ENCODE data around the gene GPR27.

GPR27 gene

DNA sequence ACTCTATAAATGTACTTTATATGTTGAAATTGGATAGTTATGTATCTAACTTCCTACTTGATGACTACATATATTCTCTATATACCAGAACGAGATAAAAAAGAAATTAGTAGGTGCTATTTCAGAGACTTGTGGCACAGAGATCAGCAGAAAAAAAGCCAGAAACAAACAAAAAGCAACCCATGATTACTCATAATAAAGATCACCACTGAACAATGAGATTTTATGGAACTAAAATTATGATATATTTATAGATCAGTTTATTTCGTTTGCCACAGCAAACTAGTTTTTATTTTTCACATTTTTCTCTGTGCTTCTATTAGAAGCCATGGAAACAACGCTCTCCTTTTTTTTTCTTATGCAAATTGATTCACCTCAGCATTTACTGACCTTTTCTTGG, 46.4 kb downstream of the GPR27 start:
- no peaks in the 10 kb centered on the region for H3K79me2 ChIP-seq (ENCODE audit: control insufficient read depth, insufficient read depth, low read length, poor library complexity)

GRCh38 chr3:71801986-71802385, 48.3 kb downstream of the GPR27 start:
- Histone ChIP-seq H3K27me3 (ENCODE audit: insufficient read depth, low read length) (no peaks in the 10 kb centered on the region), H2BK12ac (ENCODE audit: low read length) (no peak overlapping the region), H2BK5ac (ENCODE audit: low read depth, low read length, poor library complexity) (no peak overlapping the region), H3K4me2 (ENCODE audit: low read length) (no peak overlapping the region), H4K12ac (ENCODE audit: low read depth, low read length) (no peak overlapping the region), H3K14ac (ENCODE audit: low read length) (no peak overlapping the region), H2AFZ (ENCODE audit: insufficient read depth, low read length, poor library complexity) (no peak overlapping the region), H3K18ac (ENCODE audit: low read length) (no peak overlapping the region), H3K79me2 (ENCODE audit: control insufficient read depth, insufficient read depth, low read length, poor library complexity) (no peaks in the 10 kb centered on the region), H2BK120ac (ENCODE audit: insufficient read depth, low read length, poor library complexity) (no peak overlapping the region), H3K4me1 (ENCODE audit: control insufficient read depth in 1 of 2, insufficient read depth in 2 of 2, low read length in 2 of 2) (no peaks in the 10 kb centered on the region), H3K36me3 (ENCODE audit: control insufficient read depth in 1 of 2, insufficient read depth in 2 of 2, low read length in 2 of 2) (no peaks in the 10 kb centered on the region), H3K9me3 (ENCODE audit: insufficient read depth, low read depth, low read length) (no peaks in the 10 kb centered on the region), H3K23ac (ENCODE audit: low read length) (no peak overlapping the region), H3K4me3 (ENCODE audit: low read depth, low read length) (no peak overlapping the region), H4K91ac (ENCODE audit: low read depth, low read length) (no peak overlapping the region), H4K8ac (ENCODE audit: low read depth, low read length) (no peak overlapping the region), H3K79me1 (ENCODE audit: low read length) (no peaks in the 10 kb centered on the region), H3K27ac (ENCODE audit: low read depth, low read length) (no peak overlapping the region), H3K4ac (ENCODE audit: low read depth, low read length) (no peak overlapping the region), H2AK5ac (ENCODE audit: low read length) (no peak overlapping the region), H3K9ac (ENCODE audit: low read length) (no peak overlapping the region)
- no peak for DNase-seq
- 100% methylated on average over 1 of the region's 2 CpGs for WGBS (ENCODE audit: extremely low coverage, insufficient coverage, insufficient read length)

More for the DNA sequence above, 46.4 kb downstream of the GPR27 start:
- Histone ChIP-seq H3K9me3 (ENCODE audit: insufficient read depth, low read depth, low read length) (no peaks in the 10 kb centered on the region), H3K4me2 (ENCODE audit: low read length) (no peak overlapping the region), H3K23ac (ENCODE audit: low read length) (no peak overlapping the region), H2BK12ac (ENCODE audit: low read length) (no peak overlapping the region), H3K79me1 (ENCODE audit: low read length) (no peaks in the 10 kb centered on the region), H2AFZ (ENCODE audit: insufficient read depth, low read length, poor library complexity) (no peak overlapping the region), H3K18ac (ENCODE audit: low read length) (no peak overlapping the region), H3K9ac (ENCODE audit: low read length) (no peak overlapping the region), H4K8ac (ENCODE audit: low read depth, low read length) (no peak overlapping the region), H2BK120ac (ENCODE audit: insufficient read depth, low read length, poor library complexity) (no peak overlapping the region), H3K14ac (ENCODE audit: low read length) (no peak overlapping the region), H3K27me3 (ENCODE audit: insufficient read depth, low read length) (no peaks in the 10 kb centered on the region), H3K4me1 (ENCODE audit: control insufficient read depth in 1 of 2, insufficient read depth in 2 of 2, low read length in 2 of 2) (no peaks in the 10 kb centered on the region), H2AK5ac (ENCODE audit: low read length) (no peak overlapping the region), H2BK5ac (ENCODE audit: low read depth, low read length, poor library complexity) (no peak overlapping the region), H4K12ac (ENCODE audit: low read depth, low read length) (no peak overlapping the region), H4K91ac (ENCODE audit: low read depth, low read length) (no peak overlapping the region), H3K4ac (ENCODE audit: low read depth, low read length) (no peak overlapping the region), H3K36me3 (ENCODE audit: control insufficient read depth in 1 of 2, insufficient read depth in 2 of 2, low read length in 2 of 2) (no peaks in the 10 kb centered on the region), H3K27ac (ENCODE audit: low read depth, low read length) (no peak overlapping the region), H3K4me3 (ENCODE audit: low read depth, low read length) (no peak overlapping the region)
- no peak for DNase-seq
- WGBS (ENCODE audit: extremely low coverage, insufficient coverage, insufficient read length), result no CpG with 5 or more reads among the region's 3 CpGs

GRCh38 chr3:71803248-71803647, 49.6 kb downstream of the GPR27 start:
- no peak overlapping the region for H3K27ac ChIP-seq (ENCODE audit: low read depth, low read length)
- H3K9ac ChIP-seq (ENCODE audit: low read length), result no peak overlapping the region

GRCh38 chr3:71805199-71805598, 51.5 kb downstream of the GPR27 start:
- Histone ChIP-seq H3K79me1 (ENCODE audit: low read length) (no peaks in the 10 kb centered on the region), H2BK5ac (ENCODE audit: low read depth, low read length, poor library complexity) (no peak overlapping the region), H3K9ac (ENCODE audit: low read length) (no peak overlapping the region), H3K4me2 (ENCODE audit: low read length) (no peak overlapping the region), H3K27me3 (ENCODE audit: insufficient read depth, low read length) (no peaks in the 10 kb centered on the region), H3K18ac (ENCODE audit: low read length) (no peak overlapping the region), H3K4me1 (ENCODE audit: control insufficient read depth in 1 of 2, insufficient read depth in 2 of 2, low read length in 2 of 2) (no peaks in the 10 kb centered on the region), H4K8ac (ENCODE audit: low read depth, low read length) (no peak overlapping the region), H3K4me3 (ENCODE audit: low read depth, low read length) (no peak overlapping the region), H3K14ac (ENCODE audit: low read length) (no peak overlapping the region), H4K91ac (ENCODE audit: low read depth, low read length) (no peak overlapping the region), H3K23ac (ENCODE audit: low read length) (no peak overlapping the region), H4K12ac (ENCODE audit: low read depth, low read length) (no peak overlapping the region), H2BK120ac (ENCODE audit: insufficient read depth, low read length, poor library complexity) (no peak overlapping the region), H3K9me3 (ENCODE audit: insufficient read depth, low read depth, low read length) (peaks cover 2% of the 10 kb centered on the region), H3K79me2 (ENCODE audit: control insufficient read depth, insufficient read depth, low read length, poor library complexity) (no peaks in the 10 kb centered on the region), H2AFZ (ENCODE audit: insufficient read depth, low read length, poor library complexity) (no peak overlapping the region), H3K4ac (ENCODE audit: low read depth, low read length) (no peak overlapping the region), H3K27ac (ENCODE audit: low read depth, low read length) (no peak overlapping the region), H2AK5ac (ENCODE audit: low read length) (no peak overlapping the region), H2BK12ac (ENCODE audit: low read length) (no peak overlapping the region), H3K36me3 (ENCODE audit: control insufficient read depth in 1 of 2, insufficient read depth in 2 of 2, low read length in 2 of 2) (no peaks in the 10 kb centered on the region)
- no CpG with 5 or more reads among the region's 3 CpGs for WGBS (ENCODE audit: extremely low coverage, insufficient coverage, insufficient read length)
- no peak for DNase-seq

More at GRCh38 chr3:71803248-71803647, 49.6 kb downstream of the GPR27 start:
- no peak overlapping the region for H4K12ac ChIP-seq (ENCODE audit: low read depth, low read length)
- H3K4me3 ChIP-seq (ENCODE audit: low read depth, low read length), result no peak overlapping the region
- no peaks in the 10 kb centered on the region for H3K36me3 ChIP-seq (ENCODE audit: control insufficient read depth in 1 of 2, insufficient read depth in 2 of 2, low read length in 2 of 2)
- H2BK5ac ChIP-seq (ENCODE audit: low read depth, low read length, poor library complexity), result no peak overlapping the region
- no peak overlapping the region for H2AK5ac ChIP-seq (ENCODE audit: low read length)
- no peak overlapping the region for H2BK120ac ChIP-seq (ENCODE audit: insufficient read depth, low read length, poor library complexity)
- no peak overlapping the region for H4K91ac ChIP-seq (ENCODE audit: low read depth, low read length)
- H3K4ac ChIP-seq (ENCODE audit: low read depth, low read length), result no peak overlapping the region
- H3K4me2 ChIP-seq (ENCODE audit: low read length), result no peak overlapping the region
- H3K18ac ChIP-seq (ENCODE audit: low read length), result no peak overlapping the region
- H3K9me3 ChIP-seq (ENCODE audit: insufficient read depth, low read depth, low read length), result no peaks in the 10 kb centered on the region
- H2AFZ ChIP-seq (ENCODE audit: insufficient read depth, low read length, poor library complexity), result no peak overlapping the region
- DNase-seq, result no peak
- no peak overlapping the region for H3K23ac ChIP-seq (ENCODE audit: low read length)
- no CpG with 5 or more reads among the region's 3 CpGs for WGBS (ENCODE audit: extremely low coverage, insufficient coverage, insufficient read length)
- no peak overlapping the region for H3K14ac ChIP-seq (ENCODE audit: low read length)
- no peaks in the 10 kb centered on the region for H3K79me1 ChIP-seq (ENCODE audit: low read length)
- no peak overlapping the region for H2BK12ac ChIP-seq (ENCODE audit: low read length)
- no peaks in the 10 kb centered on the region for H3K79me2 ChIP-seq (ENCODE audit: control insufficient read depth, insufficient read depth, low read length, poor library complexity)
- no peak overlapping the region for H4K8ac ChIP-seq (ENCODE audit: low read depth, low read length)
- H3K27me3 ChIP-seq (ENCODE audit: insufficient read depth, low read length), result no peaks in the 10 kb centered on the region
- H3K4me1 ChIP-seq (ENCODE audit: control insufficient read depth in 1 of 2, insufficient read depth in 2 of 2, low read length in 2 of 2), result no peaks in the 10 kb centered on the region
